GM19395 (cell line): Measurements from ENCODE around the gene KRTAP3-2.
"Not testable (repeated sequence)": the region's sequence is repeated elsewhere in the genome, so short reads cannot be mapped to it uniquely, and the experiment has no call there.

ENCODE experiments used
- ATAC-seq: cut with Tn5 transposase; IDR thresholded peaks from one replicate; pipeline ENCODE4 v1.9.1; 2021; ENCODE audit warnings: mild to moderate bottlenecking, moderate library complexity; ENCODE audit not compliant: unreplicated experiment

Gene KRTAP3-2

GRCh38 chr17:40999563-40999962 lies at the start of gene KRTAP3-2:
Gene KRTAP3-2 (minus strand): TSS chr17:40999906. CDS start chr17:40999853, 53 bp downstream.
- not testable (repeated sequence) for ATAC-seq

GRCh38 chr17:41049110-41049509 lies 49.4 kb upstream of the KRTAP3-2 start:
- ATAC-seq = no peak

GRCh38 chr17:41048441-41048840 lies 48.7 kb upstream of the KRTAP3-2 start:
- ATAC-seq = no peak

DNA sequence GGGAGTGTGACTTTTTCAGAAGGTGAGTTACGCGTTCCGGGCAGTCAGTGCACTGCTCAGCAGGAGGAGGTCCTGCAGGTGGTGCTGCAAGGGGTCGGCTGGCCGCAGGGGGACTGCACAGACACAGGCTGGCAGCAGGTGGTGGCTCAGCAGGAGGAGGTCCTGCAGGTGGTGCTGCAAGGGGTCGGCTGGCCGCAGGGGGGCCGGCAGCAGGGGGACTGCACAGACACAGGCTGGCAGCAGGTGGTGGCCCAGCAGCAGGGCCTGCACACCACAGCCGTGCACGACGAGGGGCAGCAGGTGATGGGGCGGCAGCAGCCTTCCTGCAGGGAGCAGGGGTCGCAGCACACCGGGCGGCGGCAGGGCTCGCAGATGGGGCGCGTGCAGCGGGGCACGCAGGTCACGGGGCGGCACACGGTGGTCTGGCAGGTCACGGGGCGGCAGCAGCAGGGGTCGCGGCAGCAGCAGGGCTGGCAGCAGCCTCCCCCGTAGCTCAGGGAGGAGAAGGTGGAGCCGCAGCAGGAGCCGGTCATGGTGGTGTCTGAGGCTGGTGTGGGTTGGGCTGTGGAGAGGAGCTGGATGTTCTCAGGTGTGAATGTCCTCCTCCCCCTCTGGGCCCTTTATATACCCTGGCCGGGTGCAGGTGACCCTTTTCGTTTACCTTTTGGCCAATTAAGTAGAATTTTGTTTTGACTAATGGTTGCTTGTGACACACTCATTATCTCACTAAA lies 47.2 kb upstream of the KRTAP3-2 start, which contains the start of gene KRTAP2-1:
KRTAP2-1 (minus strand) TSS at position 582 of the 731 bp plus-strand sequence; CDS start at position 533, 49 bp downstream.
- ATAC-seq = not testable (repeated sequence)

DNA sequence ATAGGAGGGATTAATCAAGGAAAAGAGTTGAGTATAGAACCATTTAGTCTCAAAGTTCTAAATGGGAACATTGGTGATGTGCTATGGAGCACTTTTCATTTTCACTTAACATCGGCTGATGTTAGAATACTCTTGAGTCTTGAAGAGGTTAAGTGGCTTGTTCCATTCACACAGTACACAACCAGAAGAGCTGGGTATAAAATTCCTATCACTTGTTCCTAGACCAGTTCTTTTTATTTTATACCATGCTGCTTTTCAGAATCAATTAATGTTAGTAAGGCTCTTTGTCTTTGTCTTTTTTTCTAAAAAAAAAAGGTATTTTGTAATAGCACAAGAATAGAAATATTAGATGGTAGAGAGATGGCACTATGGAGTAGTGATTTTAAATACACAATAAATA lies 43.2 kb upstream of the KRTAP3-2 start:
- no peak for ATAC-seq

GRCh38 chr17:41040783-41041571 lies 41.3 kb upstream of the KRTAP3-2 start, which contains the start of gene KRTAP1-1:
Gene KRTAP1-1 (minus strand): TSS chr17:41041450. CDS start chr17:41041397, 53 bp downstream.
- ATAC-seq = not testable (repeated sequence)

GRCh38 chr17:41037853-41038350 lies 38.2 kb upstream of the KRTAP3-2 start:
- no peak for ATAC-seq

DNA sequence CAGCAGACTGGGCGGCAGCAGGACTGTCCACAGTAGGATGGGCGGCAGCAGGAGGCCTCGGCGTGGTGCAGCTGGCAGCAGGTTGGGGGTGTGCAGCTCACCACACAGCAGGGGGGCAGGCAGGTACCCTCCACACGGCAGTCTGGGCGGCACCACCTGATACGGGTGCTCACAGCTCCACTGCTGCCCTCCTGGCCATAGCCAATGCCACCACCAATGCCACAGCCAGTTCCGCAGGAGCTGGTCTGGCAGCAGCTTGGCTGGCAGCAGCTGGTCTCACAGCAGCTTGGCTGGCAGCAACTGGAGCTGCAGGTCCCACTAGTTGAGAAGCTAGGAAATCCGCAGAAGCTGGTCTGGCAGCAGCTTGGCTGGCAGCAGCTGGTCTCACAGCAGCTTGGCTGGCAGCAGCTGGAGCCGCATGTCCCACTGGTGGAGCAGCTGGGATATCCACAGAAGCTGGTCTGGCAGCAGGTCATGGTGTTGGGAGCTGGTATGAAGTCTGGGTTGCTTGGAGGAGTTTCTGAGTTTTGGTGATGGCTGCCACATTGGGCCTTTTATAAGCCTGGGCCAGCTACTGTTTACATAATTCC lies 34.7 kb upstream of the KRTAP3-2 start, which contains the start of gene KRTAP1-3:
KRTAP1-3 (minus strand) TSS at position 529 of the 590 bp plus-strand sequence; CDS start at position 476, 53 bp downstream.
- not testable (repeated sequence) for ATAC-seq

DNA sequence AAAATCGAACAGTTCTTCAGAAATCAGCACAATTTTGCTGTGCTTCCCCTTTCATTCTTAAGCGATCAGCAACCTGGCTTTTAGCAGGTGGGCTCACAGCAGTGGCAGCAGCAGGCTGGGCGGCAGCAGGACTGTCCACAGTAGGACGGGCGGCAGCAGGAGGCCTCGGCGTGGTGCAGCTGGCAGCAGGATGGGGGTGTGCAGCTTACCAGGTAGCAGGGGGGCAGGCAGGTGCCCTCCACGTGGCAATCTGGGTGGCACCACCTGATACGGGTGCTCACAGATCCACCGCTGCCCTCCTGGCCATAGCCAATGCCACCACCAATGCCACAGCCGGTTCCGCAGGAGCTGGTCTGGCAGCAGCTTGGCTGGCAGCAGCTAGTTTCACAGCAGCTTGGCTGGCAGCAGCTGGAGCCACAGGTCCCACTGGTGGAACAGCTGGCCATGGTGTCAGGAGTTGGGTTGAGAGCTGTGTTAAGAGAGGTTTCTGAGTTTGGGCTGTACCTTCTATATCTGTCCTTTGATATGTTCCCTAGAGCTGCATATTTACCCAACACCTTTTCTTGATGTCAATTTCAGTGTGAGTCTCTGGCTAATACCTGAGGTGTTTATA lies 30.0 kb upstream of the KRTAP3-2 start, which contains the start of gene KRTAP1-4:
KRTAP1-4 (minus strand) TSS at position 563 of the 613 bp plus-strand sequence; CDS start at position 446, 117 bp downstream.
- no peak for ATAC-seq

- ATAC-seq = no peak
Measured at GRCh38 chr17:41026715-41027471, 27.2 kb upstream of the KRTAP3-2 start, which contains the start of gene KRTAP1-5. Gene KRTAP1-5 (minus strand): TSS chr17:41027208. CDS start chr17:41027155, 53 bp downstream.

GRCh38 chr17:41024697-41025096 lies 25.0 kb upstream of the KRTAP3-2 start:
- no peak for ATAC-seq

DNA sequence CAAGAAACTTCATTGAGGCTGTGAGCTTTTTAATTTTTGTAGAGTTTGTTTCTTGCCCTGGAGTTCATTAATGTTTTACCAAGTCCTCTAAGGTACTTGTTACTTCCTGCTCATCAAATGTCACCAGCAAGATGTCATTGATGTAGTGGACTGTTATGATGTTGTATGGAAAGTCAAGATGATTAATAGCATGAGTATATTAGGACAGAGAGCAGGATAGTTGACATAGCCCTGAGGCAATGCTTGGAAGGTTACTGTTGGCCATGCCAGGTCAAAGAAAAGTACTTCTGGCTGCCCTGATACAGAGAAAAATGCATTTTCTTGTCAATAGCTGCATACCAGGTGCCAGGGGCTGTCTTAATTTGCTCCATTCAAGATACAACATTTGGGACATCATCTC lies 20.6 kb upstream of the KRTAP3-2 start:
- no peak for ATAC-seq

- no peak for ATAC-seq
Measured at GRCh38 chr17:41019415-41019814, 19.7 kb upstream of the KRTAP3-2 start.

GRCh38 chr17:41018541-41018940 lies 18.8 kb upstream of the KRTAP3-2 start:
- ATAC-seq = no peak

GRCh38 chr17:41016578-41017215 lies 17.0 kb upstream of the KRTAP3-2 start:
- no peak for ATAC-seq

DNA sequence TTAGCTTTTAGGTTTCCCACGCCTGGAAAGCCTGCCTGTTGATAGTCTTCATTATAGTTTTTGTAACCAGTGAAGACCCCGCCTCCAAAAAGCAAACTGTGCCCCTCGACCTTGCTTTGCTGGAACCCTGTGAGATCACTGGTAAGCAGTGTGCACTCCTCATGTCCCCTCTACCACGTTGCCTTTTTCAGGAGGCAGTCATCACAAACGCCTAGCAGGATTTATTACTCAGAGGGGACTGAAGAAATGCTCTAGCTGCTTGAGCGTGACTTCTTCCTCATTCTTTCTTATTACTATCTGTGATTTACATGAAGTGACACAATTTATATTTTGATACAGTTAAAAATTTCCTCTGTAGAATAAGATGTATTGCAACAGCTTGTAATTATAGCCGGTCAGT lies 15.7 kb upstream of the KRTAP3-2 start:
- no peak for ATAC-seq

GRCh38 chr17:41013606-41014005 lies 13.9 kb upstream of the KRTAP3-2 start:
- ATAC-seq = no peak

DNA sequence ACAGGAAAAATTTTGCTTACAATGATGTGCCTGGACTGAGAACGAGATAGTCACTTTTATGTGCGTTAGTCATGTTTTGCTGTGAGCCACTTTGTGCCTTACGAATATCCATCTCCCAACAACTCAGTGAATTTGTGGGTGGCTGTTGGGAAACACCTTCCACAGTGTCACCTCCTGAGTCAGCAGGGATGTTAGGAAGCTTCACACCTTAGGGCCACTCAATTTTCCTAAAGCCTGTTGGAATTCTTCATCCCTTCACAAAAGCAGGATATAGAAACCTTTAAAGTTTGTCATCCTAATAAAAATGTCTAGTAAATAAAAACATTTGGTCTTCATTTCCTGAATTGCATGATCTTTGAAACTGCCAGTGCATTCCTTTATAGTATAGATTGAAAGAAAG lies 13.5 kb upstream of the KRTAP3-2 start:
- ATAC-seq = no peak
